HepG2 (cell line): ENCODE measurements around the gene LIF. TPM values are rescaled to one million over a fixed set of nuclear protein-coding genes. Genes with fewer than 3 reads are reported as not detected.

Experiments used
- ATF3 ChIP-seq: sonication (generic); formaldehyde crosslinking; IDR thresholded peaks from 2 replicates; pipeline ENCODE4 v1.4.0; 2020; ENCODE audit warnings: missing genetic modification reagents
- FOXP4 ChIP-seq: sonication (generic); formaldehyde crosslinking; IDR thresholded peaks from 2 replicates; pipeline ENCODE4 v1.4.0; 2020; ENCODE audit warnings: missing genetic modification reagents
- HMG20B ChIP-seq: conservative IDR thresholded peaks from 2 replicates; pipeline ENCODE4 v1.6.1; 2016; ENCODE audit warnings: missing genetic modification reagents, missing compliant biosample characterization
- JUN ChIP-seq: sonication (generic); formaldehyde crosslinking; IDR thresholded peaks from 2 replicates; pipeline ENCODE4 v1.4.0; 2020; ENCODE audit warnings: mild to moderate bottlenecking, missing genetic modification reagents
- KAT8 ChIP-seq: IDR thresholded peaks from 2 replicates; pipeline ENCODE4 v1.6.1; 2016; ENCODE audit warnings: missing genetic modification reagents, missing compliant biosample characterization
- KDM2A ChIP-seq: sonication (generic); formaldehyde crosslinking; IDR thresholded peaks from 2 replicates; pipeline ENCODE4 v1.4.0; 2020; ENCODE audit warnings: low read depth, missing genetic modification reagents, borderline replicate concordance
- MED1 ChIP-seq: sonication (generic); formaldehyde crosslinking; IDR thresholded peaks from 2 replicates; pipeline ENCODE4 v1.4.0; 2020; ENCODE audit warnings: missing genetic modification reagents
- MEIS1 ChIP-seq: sonication (generic); formaldehyde crosslinking; IDR thresholded peaks from 2 replicates; pipeline ENCODE4 v1.9.0; 2021; ENCODE audit warnings: mild to moderate bottlenecking, missing genetic modification reagents, moderate library complexity, borderline replicate concordance
- POLR2G ChIP-seq: fragments of 200-400 bp; formaldehyde crosslinking; IDR thresholded peaks from 2 replicates; pipeline ENCODE4 v1.6.1; 2018; ENCODE audit warnings: mild to moderate bottlenecking, low read depth, low read length, moderate library complexity
- RELA ChIP-seq: sonication (generic); formaldehyde crosslinking; IDR thresholded peaks from 2 replicates; pipeline ENCODE4 v1.4.0; 2020; ENCODE audit warnings: missing genetic modification reagents
- SKI ChIP-seq: fragments of 450-650 bp; IDR thresholded peaks from one replicate; pipeline ENCODE4 v1.6.1; 2018; ENCODE audit warnings: mild to moderate bottlenecking; ENCODE audit not compliant: partially characterized antibody
- SOX5 ChIP-seq: IDR thresholded peaks from 2 replicates; pipeline ENCODE4 v1.6.1; 2016; ENCODE audit warnings: borderline replicate concordance
- TAF15 ChIP-seq: fragments of 200-400 bp; formaldehyde crosslinking; IDR thresholded peaks from one replicate; pipeline ENCODE4 v1.6.1; 2018; ENCODE audit warnings: mild to moderate bottlenecking, low read depth, low read length; ENCODE audit not compliant: poor library complexity, severe bottlenecking
- TEAD3 ChIP-seq: optimal IDR thresholded peaks from 2 replicates; pipeline ENCODE3; 2016; ENCODE audit warnings: borderline replicate concordance
- XRCC5 ChIP-seq: fragments of 200-400 bp; formaldehyde crosslinking; optimal IDR thresholded peaks from 2 replicates; pipeline ENCODE3; 2017; ENCODE audit warnings: mild to moderate bottlenecking, low read length
- YEATS2 ChIP-seq: sonication (generic); formaldehyde crosslinking; IDR thresholded peaks from 2 replicates; pipeline ENCODE4 v1.4.0; 2020; ENCODE audit warnings: missing genetic modification reagents, borderline replicate concordance
- ZC3H13 ChIP-seq: sonication (generic); formaldehyde crosslinking; IDR thresholded peaks from 2 replicates; pipeline ENCODE4 v1.8.1; 2023; ENCODE audit warnings: mild to moderate bottlenecking, missing genetic modification reagents, moderate library complexity
- ZFX ChIP-seq: sonication (generic); formaldehyde crosslinking; IDR thresholded peaks from 2 replicates; pipeline ENCODE4 v1.4.0; 2020; ENCODE audit warnings: mild to moderate bottlenecking, low read depth, missing genetic modification reagents, moderate library complexity
- ZKSCAN1 ChIP-seq: fragments of 150-350 bp; IDR thresholded peaks from 2 replicates; pipeline ENCODE4 v1.6.1; 2014; ENCODE audit warnings: low read length
- ZNF292 ChIP-seq: sonication (generic); formaldehyde crosslinking; IDR thresholded peaks from 2 replicates; pipeline ENCODE4 v1.8.1; 2022; ENCODE audit warnings: mild to moderate bottlenecking, low read depth, missing genetic modification reagents, borderline replicate concordance
- ZNF431 ChIP-seq: sonication (generic); formaldehyde crosslinking; IDR thresholded peaks from 2 replicates; pipeline ENCODE4 v1.9.0; 2022; ENCODE audit warnings: missing genetic modification reagents, low read depth, mild to moderate bottlenecking, borderline replicate concordance
- ZNF773 ChIP-seq: sonication (generic); formaldehyde crosslinking; IDR thresholded peaks from 2 replicates; pipeline ENCODE4 v1.4.0; 2020; ENCODE audit warnings: missing genetic modification reagents, borderline replicate concordance
- polyA plus RNA-seq, 8 experiments: library from polyadenylated mRNA; depleted of rRNA in 3 of 8; stranded (reverse) in 7 of 8; unstranded in 1 of 8; fragments of >200 nt; fragmentation: Illumina TruSeq in 4 of 8; extraction: Trizol in 4 of 8; gene quantifications; 2 replicates each; pipeline versions ENCODE4 v1.2.1 to v1.2.3, GENCODE V29; 2011 to 2016; ENCODE audit warnings: low read depth in 4 of 8, missing spikeins in 1 of 8, mixed read lengths in 1 of 8; ENCODE audit not compliant: insufficient read depth in 1 of 8
- total RNA-seq, 5 experiments: library from RNA; depleted of rRNA; stranded (reverse); fragments of >200 nt; fragmentation: Illumina TruSeq; extraction: Trizol; gene quantifications; 2 replicates each; pipeline ENCODE4 v1.2.3, GENCODE V29; 2016; ENCODE audit warnings: low read depth in 1 of 5
- TF ChIP-seq, protein P1 (sequence below): IDR thresholded peaks from 2 replicates; pipeline ENCODE4 v1.6.1; 2018; ENCODE audit warnings: missing genetic modification reagents, mild to moderate bottlenecking, missing compliant biosample characterization
- TF ChIP-seq, protein P2 (sequence below): sonication (generic); formaldehyde crosslinking; IDR thresholded peaks from 2 replicates; pipeline ENCODE4 v1.8.0; 2022; ENCODE audit warnings: missing genetic modification reagents, mild to moderate bottlenecking, borderline replicate concordance

LIF gene
- total and polyA plus RNA-seq, 2 of the 13 experiments (the other 11 are each of a cell fraction or from before 2014, with no cell fraction given), result 3.6 to 8.5 TPM

DNA sequence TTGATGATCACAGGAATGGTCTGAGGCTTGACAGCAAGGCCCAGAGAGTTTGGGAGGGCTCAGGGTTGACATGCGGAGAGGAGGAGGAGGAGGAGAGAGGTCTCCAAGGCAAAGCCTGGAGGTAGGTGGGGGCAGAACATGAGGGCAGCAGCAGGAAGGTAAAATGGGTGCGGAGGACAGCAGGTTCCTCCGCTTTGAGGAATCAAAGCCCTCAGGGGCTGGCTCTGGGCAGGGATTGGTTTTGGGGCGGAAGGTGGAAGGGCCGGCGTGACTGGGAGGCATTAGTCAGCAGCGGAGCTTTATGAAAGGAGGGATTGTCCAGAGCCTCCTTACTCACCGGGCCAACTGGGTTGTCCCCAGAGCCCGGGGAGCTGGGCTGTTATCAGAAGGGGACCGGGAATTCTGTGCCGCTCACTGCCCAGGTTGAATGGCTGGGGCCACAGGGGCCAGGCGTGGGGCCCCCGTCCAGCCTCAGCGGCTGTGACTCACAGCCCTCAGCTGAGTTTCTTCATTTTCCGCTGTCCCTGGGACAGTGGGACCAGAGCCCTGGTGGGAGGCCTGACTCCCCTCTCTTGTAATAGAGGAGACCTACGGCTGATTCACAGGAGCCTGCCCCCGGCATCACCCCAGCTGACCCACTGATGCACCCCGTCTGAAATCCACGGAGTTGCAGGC, 36.2 kb downstream of the LIF start (continued):
- TF ChIP-seq ZKSCAN1, result 0 out of 2 replicates have a peak, but pooled peaks have one; percentile 14
- no peak; the same call in none of the 2 replicates for TF ChIP-seq ATF3 (CRISPR knock-in tag)
- TF ChIP-seq MED1 (CRISPR knock-in tag), result peak; percentile 70
- TF ChIP-seq SOX5 (CRISPR knock-in tag), result peak; percentile 59; the same call in 1 of the 2 replicates
- TF ChIP-seq ZNF292 (CRISPR knock-in tag), result 0 out of 2 replicates have a peak, but pooled peaks have one; percentile 31
- peak; percentile 44; the same call in 1 of the 2 replicates for TF ChIP-seq KDM2A (CRISPR knock-in tag)
- TF ChIP-seq ZNF773 (CRISPR knock-in tag), result no peak
- TF ChIP-seq MEIS1 (CRISPR knock-in tag), result no peak
- peak; percentile 72 for TF ChIP-seq POLR2G
- TF ChIP-seq ZFX, result peak; percentile 50; the same call in 1 of the 2 replicates
- TF ChIP-seq XRCC5, result peak; percentile 93
- TF ChIP-seq, protein P1, sequence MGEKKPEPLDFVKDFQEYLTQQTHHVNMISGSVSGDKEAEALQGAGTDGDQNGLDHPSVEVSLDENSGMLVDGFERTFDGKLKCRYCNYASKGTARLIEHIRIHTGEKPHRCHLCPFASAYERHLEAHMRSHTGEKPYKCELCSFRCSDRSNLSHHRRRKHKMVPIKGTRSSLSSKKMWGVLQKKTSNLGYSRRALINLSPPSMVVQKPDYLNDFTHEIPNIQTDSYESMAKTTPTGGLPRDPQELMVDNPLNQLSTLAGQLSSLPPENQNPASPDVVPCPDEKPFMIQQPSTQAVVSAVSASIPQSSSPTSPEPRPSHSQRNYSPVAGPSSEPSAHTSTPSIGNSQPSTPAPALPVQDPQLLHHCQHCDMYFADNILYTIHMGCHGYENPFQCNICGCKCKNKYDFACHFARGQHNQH (CRISPR knock-in tag), result peak; percentile 21; the same call in 1 of the 2 replicates
- peak; percentile 28; the same call in 1 of the 2 replicates for TF ChIP-seq RELA (CRISPR knock-in tag)
- TF ChIP-seq KAT8 (CRISPR knock-in tag), result peak; percentile 72
- TF ChIP-seq TEAD3 (CRISPR knock-in tag), result peak; percentile 42
- peak; percentile 50; the same call in 1 of the 2 replicates for TF ChIP-seq FOXP4 (CRISPR knock-in tag)
- peak; percentile 22 for TF ChIP-seq SKI
- no peak for TF ChIP-seq TAF15
- no peak for TF ChIP-seq ZNF431 (CRISPR knock-in tag)
- peak; percentile 37; the same call in 1 of the 2 replicates for TF ChIP-seq YEATS2
- 0 out of 2 replicates have a peak, but pooled peaks have one; percentile 39 for TF ChIP-seq HMG20B (CRISPR knock-in tag)
- TF ChIP-seq JUN, result 0 out of 2 replicates have a peak, but pooled peaks have one; percentile 29
- TF ChIP-seq, protein P2, sequence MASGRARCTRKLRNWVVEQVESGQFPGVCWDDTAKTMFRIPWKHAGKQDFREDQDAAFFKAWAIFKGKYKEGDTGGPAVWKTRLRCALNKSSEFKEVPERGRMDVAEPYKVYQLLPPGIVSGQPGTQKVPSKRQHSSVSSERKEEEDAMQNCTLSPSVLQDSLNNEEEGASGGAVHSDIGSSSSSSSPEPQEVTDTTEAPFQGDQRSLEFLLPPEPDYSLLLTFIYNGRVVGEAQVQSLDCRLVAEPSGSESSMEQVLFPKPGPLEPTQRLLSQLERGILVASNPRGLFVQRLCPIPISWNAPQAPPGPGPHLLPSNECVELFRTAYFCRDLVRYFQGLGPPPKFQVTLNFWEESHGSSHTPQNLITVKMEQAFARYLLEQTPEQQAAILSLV (CRISPR knock-in tag), result peak; percentile 46; the same call in 1 of the 2 replicates
- TF ChIP-seq ZC3H13 (CRISPR knock-in tag), result no peak
